ENCODE measurements around the gene CWH43.
"Not testable (repeated sequence)": the region's sequence is repeated elsewhere in the genome, so short reads cannot be mapped to it uniquely, and the experiment has no call there.

GRCh38 chr4:48984005-48984404, 2.1 kb upstream of the CWH43 start:
- TF ChIP-seq, protein P1, sequence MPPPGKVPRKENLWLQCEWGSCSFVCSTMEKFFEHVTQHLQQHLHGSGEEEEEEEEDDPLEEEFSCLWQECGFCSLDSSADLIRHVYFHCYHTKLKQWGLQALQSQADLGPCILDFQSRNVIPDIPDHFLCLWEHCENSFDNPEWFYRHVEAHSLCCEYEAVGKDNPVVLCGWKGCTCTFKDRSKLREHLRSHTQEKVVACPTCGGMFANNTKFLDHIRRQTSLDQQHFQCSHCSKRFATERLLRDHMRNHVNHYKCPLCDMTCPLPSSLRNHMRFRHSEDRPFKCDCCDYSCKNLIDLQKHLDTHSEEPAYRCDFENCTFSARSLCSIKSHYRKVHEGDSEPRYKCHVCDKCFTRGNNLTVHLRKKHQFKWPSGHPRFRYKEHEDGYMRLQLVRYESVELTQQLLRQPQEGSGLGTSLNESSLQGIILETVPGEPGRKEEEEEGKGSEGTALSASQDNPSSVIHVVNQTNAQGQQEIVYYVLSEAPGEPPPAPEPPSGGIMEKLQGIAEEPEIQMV (CRISPR knock-in tag; IDR thresholded peaks at IDR 0.05; ENCODE audit: low read depth) = not testable (repeated sequence)
- TF ChIP-seq ZNF318 (CRISPR knock-in tag; IDR thresholded peaks at IDR 0.05); MXD1 (CRISPR knock-in tag; IDR thresholded peaks at IDR 0.05); KDM5A (IDR thresholded peaks at IDR 0.05; ENCODE audit: borderline replicate concordance, low read length); ZNF597 (CRISPR knock-in tag; IDR thresholded peaks at IDR 0.05); JDP2 (CRISPR knock-in tag; IDR thresholded peaks at IDR 0.05; ENCODE audit: borderline replicate concordance); ETV5 (CRISPR knock-in tag; IDR thresholded peaks at IDR 0.05; ENCODE audit: borderline replicate concordance): not testable (repeated sequence)

Data from HepG2 (cell line).